MM.1S (cell line): Measurements from ENCODE around the gene UBXN2A.

ENCODE experiments used
- EZH2phosphoT487 ChIP-seq: fragments of 300-600 bp; sonication (generic); IDR thresholded peaks from 2 replicates; pipeline ENCODE4 v1.6.1; 2018; ENCODE audit warnings: antibody characterized with exemption, low read length
- TF ChIP-seq, protein P1 (sequence below): fragments of 300-600 bp; sonication (generic); IDR thresholded peaks from 2 replicates; pipeline ENCODE4 v1.5.1; 2016; ENCODE audit warnings: antibody characterized with exemption, low read length, mixed read lengths

DNA sequence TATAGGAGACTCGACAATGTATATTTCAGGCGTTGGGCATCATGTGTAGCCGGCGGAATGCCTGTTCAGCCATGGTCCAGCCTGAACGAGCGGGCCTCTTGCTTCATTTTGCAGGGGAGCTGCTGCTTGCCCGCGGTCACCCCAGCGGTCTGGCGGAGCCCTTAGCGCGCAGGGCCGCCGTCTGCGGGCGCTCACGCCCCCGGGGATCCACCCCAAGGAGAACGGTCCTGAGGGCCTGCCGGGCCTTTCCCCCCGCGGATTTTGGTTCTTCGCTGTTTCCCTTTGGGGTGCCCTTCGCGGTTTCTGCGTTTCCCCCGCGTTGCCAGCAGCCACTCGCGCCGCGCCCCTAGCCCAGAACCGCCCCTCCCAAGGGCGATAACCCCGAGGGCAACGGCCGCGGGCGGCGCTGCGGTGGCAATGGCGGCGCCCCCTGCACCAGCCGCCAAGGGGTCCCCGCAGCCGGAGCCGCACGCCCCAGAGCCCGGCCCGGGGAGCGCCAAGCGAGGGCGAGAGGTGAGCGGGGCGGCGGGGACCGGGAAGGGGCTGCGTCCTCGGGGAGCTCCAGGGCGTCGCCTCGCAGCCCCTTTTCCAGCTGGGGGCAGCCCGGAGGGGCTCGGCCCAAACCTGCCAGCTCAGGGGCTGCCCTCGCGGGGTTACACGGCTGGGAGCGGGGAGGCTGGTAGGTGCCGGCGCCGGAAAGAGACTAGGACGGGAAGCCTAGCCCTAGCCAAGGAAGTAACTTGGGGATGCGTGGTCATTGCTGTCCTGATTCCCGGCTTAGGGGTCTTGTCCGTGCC is 69.6 kb downstream of the UBXN2A start, which contains the start of gene MFSD2B:
- TF ChIP-seq, protein P1, sequence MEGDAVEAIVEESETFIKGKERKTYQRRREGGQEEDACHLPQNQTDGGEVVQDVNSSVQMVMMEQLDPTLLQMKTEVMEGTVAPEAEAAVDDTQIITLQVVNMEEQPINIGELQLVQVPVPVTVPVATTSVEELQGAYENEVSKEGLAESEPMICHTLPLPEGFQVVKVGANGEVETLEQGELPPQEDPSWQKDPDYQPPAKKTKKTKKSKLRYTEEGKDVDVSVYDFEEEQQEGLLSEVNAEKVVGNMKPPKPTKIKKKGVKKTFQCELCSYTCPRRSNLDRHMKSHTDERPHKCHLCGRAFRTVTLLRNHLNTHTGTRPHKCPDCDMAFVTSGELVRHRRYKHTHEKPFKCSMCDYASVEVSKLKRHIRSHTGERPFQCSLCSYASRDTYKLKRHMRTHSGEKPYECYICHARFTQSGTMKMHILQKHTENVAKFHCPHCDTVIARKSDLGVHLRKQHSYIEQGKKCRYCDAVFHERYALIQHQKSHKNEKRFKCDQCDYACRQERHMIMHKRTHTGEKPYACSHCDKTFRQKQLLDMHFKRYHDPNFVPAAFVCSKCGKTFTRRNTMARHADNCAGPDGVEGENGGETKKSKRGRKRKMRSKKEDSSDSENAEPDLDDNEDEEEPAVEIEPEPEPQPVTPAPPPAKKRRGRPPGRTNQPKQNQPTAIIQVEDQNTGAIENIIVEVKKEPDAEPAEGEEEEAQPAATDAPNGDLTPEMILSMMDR: no peak
- no peak for TF ChIP-seq EZH2phosphoT487
